ENCODE data around the gene MCF2L2. TPM values are rescaled to one million over a fixed set of nuclear protein-coding genes. Genes with fewer than 3 reads are reported as not detected.

Gene MCF2L2
- total RNA-seq, 2 donors from 2014 or later, result 0.25 to 1.4 TPM

DNA sequence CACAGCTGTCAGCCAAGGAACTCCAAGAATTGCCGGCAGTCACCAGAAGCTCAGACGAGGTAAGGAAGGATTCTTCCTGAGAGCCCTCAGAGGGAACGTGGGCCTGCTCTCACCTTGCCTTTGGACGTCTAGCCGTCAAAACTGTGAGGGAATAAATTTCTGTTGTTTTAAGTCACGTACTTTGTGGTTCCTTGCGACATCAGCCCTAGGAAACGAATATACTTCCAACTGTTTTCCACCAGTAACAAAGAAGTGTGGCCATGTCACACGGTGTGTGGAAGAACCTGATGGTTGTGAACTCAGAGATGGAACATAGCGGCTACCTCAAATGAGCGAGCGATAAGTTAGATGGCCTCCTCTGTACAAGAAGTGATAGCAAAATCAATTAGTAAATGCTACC lies 216.3 kb downstream of the MCF2L2 start:
- no peaks in the 10 kb centered on the region for H3K4me1 ChIP-seq
- no peaks in the 10 kb centered on the region for H3K9me3 ChIP-seq
- TF ChIP-seq, protein P1, sequence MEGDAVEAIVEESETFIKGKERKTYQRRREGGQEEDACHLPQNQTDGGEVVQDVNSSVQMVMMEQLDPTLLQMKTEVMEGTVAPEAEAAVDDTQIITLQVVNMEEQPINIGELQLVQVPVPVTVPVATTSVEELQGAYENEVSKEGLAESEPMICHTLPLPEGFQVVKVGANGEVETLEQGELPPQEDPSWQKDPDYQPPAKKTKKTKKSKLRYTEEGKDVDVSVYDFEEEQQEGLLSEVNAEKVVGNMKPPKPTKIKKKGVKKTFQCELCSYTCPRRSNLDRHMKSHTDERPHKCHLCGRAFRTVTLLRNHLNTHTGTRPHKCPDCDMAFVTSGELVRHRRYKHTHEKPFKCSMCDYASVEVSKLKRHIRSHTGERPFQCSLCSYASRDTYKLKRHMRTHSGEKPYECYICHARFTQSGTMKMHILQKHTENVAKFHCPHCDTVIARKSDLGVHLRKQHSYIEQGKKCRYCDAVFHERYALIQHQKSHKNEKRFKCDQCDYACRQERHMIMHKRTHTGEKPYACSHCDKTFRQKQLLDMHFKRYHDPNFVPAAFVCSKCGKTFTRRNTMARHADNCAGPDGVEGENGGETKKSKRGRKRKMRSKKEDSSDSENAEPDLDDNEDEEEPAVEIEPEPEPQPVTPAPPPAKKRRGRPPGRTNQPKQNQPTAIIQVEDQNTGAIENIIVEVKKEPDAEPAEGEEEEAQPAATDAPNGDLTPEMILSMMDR (IDR thresholded peaks at IDR 0.05), result no peak
- H3K9ac ChIP-seq (ENCODE audit: low read depth in 2 of 2, low read length in 2 of 2), result no peak overlapping the region
- no peaks in the 10 kb centered on the region for H3K27me3 ChIP-seq
- no peaks in the 10 kb centered on the region for H3K36me3 ChIP-seq
- intact Hi-C loops (cut with DNase I), result no loop called here
- no peak for DNase-seq
- H3K4me3 ChIP-seq, result no peak overlapping the region
- H3K27ac ChIP-seq, result no peak overlapping the region

- H3K27ac ChIP-seq, result peak overlapping the region; percentile 13
- no peaks in the 10 kb centered on the region for H3K27me3 ChIP-seq
- no peak for DNase-seq
- H3K36me3 ChIP-seq, result no peaks in the 10 kb centered on the region
- H3K4me1 ChIP-seq, result no peaks in the 10 kb centered on the region
- intact Hi-C loops (cut with DNase I), result no loop called here
- H3K9ac ChIP-seq (ENCODE audit: low read depth in 2 of 2, low read length in 2 of 2), result no peak overlapping the region
- TF ChIP-seq, protein P1 (IDR thresholded peaks at IDR 0.05), result no peak
- no peaks in the 10 kb centered on the region for H3K9me3 ChIP-seq
- no peak overlapping the region for H3K4me3 ChIP-seq
Observed at GRCh38 chr3:183211352-183211751, 217.1 kb downstream of the MCF2L2 start.

GRCh38 chr3:183210862-183211341 lies 217.5 kb downstream of the MCF2L2 start:
- Histone ChIP-seq H3K27ac (peak overlapping the region; percentile 32), H3K9ac (ENCODE audit: low read depth in 2 of 2, low read length in 2 of 2) (no peak overlapping the region), H3K36me3 (no peaks in the 10 kb centered on the region), H3K9me3 (no peaks in the 10 kb centered on the region), H3K4me3 (no peak overlapping the region), H3K4me1 (no peaks in the 10 kb centered on the region), H3K27me3 (no peaks in the 10 kb centered on the region)
- TF ChIP-seq, protein P1 (IDR thresholded peaks at IDR 0.05), result no peak
- DNase-seq, result no peak
- intact Hi-C loops (cut with DNase I), result no loop called here

DNA sequence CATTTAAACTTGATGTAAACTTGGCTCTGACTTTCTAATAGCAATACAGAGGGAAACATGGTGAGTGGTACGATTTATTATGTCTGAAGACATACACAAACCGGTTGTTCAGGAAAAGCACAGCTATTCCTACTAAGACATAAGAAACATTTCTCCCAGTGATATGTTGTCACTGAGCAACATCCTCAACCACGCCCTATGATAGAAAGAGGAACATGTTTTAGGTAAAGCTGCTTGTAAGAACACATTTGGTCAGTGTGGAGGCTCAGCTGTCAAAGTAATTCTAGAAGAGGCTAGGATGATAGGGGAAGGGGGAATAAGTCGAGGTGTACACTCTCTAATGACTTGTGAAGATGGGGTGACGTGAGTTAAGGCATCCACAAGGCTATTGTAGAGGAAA lies 218.1 kb downstream of the MCF2L2 start:
- H3K36me3 ChIP-seq, result no peaks in the 10 kb centered on the region
- H3K27me3 ChIP-seq, result no peaks in the 10 kb centered on the region
- peak overlapping the region; percentile 32 for H3K27ac ChIP-seq
- H3K4me1 ChIP-seq, result no peaks in the 10 kb centered on the region
- intact Hi-C loops (cut with DNase I), result no loop called here
- H3K9ac ChIP-seq (ENCODE audit: low read depth in 2 of 2, low read length in 2 of 2), result no peak overlapping the region
- H3K9me3 ChIP-seq, result no peaks in the 10 kb centered on the region
- DNase-seq, result no peak
- no peak overlapping the region for H3K4me3 ChIP-seq
- TF ChIP-seq, protein P1 (IDR thresholded peaks at IDR 0.05), result no peak

DNA sequence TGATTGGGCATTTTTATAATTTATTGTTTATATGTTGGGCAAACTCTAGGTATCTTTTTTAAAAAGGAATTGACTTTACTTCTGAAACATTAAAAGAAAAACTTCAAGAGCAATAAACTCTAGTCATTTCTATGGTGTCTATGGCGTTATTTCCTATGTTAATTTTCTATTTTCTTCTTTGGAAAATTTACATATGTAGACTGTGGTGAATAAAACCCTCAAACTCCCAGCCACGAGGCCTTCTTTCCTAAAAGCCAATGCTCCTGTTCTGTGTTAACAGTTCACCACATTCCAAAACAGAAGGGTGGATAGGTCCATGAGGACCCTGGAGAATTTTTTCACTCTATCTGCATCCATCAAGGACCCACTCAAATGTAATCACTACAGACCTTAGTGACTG lies 219.6 kb downstream of the MCF2L2 start:
- no peak overlapping the region for H3K27ac ChIP-seq
- intact Hi-C loops (cut with DNase I), result no loop called here
- no peaks in the 10 kb centered on the region for H3K9me3 ChIP-seq
- H3K4me1 ChIP-seq, result no peaks in the 10 kb centered on the region
- no peak for DNase-seq
- H3K9ac ChIP-seq (ENCODE audit: low read depth in 2 of 2, low read length in 2 of 2), result no peak overlapping the region
- H3K4me3 ChIP-seq, result no peak overlapping the region
- TF ChIP-seq, protein P1 (IDR thresholded peaks at IDR 0.05), result no peak
- no peaks in the 10 kb centered on the region for H3K27me3 ChIP-seq
- H3K36me3 ChIP-seq, result no peaks in the 10 kb centered on the region
